Gastroesophageal sphincter (tissue), 4 donors: Measurements from ENCODE around the gene RELCH. TPM values are rescaled to one million over a fixed set of nuclear protein-coding genes. Genes with fewer than 3 reads are reported as not detected.
A peak's percentile ranks its signal among the peaks of the same experiment; 100 is the strongest.

Experiments used
- ATAC-seq: fragments of 150-250 bp; one replicate; pipeline ENCODE4 v1.9.1; 2016; ENCODE audit warnings: mild to moderate bottlenecking, moderate library complexity
- H3K27ac ChIP-seq, 4 donors: fragments of 200-600 bp; sonication (generic) in 3 of 4; 1 replicate in 3 of 4; 2 replicates in 1 of 4; pipeline ENCODE4 v1.5.1; 2016 to 2019
- H3K27me3 ChIP-seq: fragments of 200-600 bp; sonication (generic); one replicate; pipeline ENCODE4 v1.5.1; 2019
- H3K36me3 ChIP-seq, 2 donors: fragments of 200-600 bp; sonication (generic); one replicate each; pipeline ENCODE4 v1.5.1; 2019; ENCODE audit warnings: control low read depth in 1 of 2
- H3K4me1 ChIP-seq, 3 donors: fragments of 200-600 bp; sonication (generic); 1 replicate in 2 of 3; 2 replicates in 1 of 3; pipeline ENCODE4 v1.5.1; 2016 to 2019; ENCODE audit warnings: control low read depth in 2 of 3
- H3K4me3 ChIP-seq, 2 donors: fragments of 200-600 bp; sonication (generic); one replicate each; pipeline ENCODE4 v1.5.1; 2019; ENCODE audit warnings: mild to moderate bottlenecking in 1 of 2, moderate library complexity in 1 of 2
- H3K9me3 ChIP-seq, 3 donors: fragments of 200-600 bp; sonication (generic); one replicate each; pipeline ENCODE4 v1.5.1; 2017 to 2019; ENCODE audit warnings: control low read depth in 2 of 3
- EP300 ChIP-seq: sonication (generic); formaldehyde crosslinking; IDR thresholded peaks from one replicate; pipeline ENCODE4 v1.6.1; 2017; ENCODE audit warnings: antibody characterized with exemption, mild to moderate bottlenecking
- POLR2A ChIP-seq, 2 donors: fragments of 450-650 bp; IDR thresholded peaks; one replicate each; pipeline ENCODE4 v1.6.1; 2017; ENCODE audit warnings: antibody characterized with exemption in 2 of 2, mild to moderate bottlenecking in 2 of 2, moderate library complexity in 1 of 2
- POLR2AphosphoS5 ChIP-seq: sonication (generic); formaldehyde crosslinking; IDR thresholded peaks from one replicate; pipeline ENCODE4 v1.6.1; 2017; ENCODE audit warnings: antibody characterized with exemption
- WGBS, 2 donors: methylation state at CpG; one replicate each; pipeline ENCODE4 v1.1.5; 2018; ENCODE audit warnings: low coverage in 1 of 2; 5-methylcytosine and 5-hydroxymethylcytosine counted together
- total RNA-seq, 4 donors: library from RNA; depleted of rRNA; stranded (reverse); fragments of >200 nt; gene quantifications; one replicate each; pipeline ENCODE4 v1.1.0, GENCODE V29; 2016
- TF ChIP-seq, protein P1 (sequence below), 4 experiments: fragments of 200-600 bp in 2 of 4; fragments of 450-650 bp in 2 of 4; sonication (generic) in 1 of 4; IDR thresholded peaks; one replicate each; pipeline ENCODE4 v1.5.1; 2017 to 2019; ENCODE audit warnings: antibody characterized with exemption in 4 of 4, mild to moderate bottlenecking in 2 of 4, moderate library complexity in 2 of 4

Gene RELCH
- total RNA-seq, 4 donors from 2014 or later = 20.7 to 30.4 (median 27.4) TPM

DNA sequence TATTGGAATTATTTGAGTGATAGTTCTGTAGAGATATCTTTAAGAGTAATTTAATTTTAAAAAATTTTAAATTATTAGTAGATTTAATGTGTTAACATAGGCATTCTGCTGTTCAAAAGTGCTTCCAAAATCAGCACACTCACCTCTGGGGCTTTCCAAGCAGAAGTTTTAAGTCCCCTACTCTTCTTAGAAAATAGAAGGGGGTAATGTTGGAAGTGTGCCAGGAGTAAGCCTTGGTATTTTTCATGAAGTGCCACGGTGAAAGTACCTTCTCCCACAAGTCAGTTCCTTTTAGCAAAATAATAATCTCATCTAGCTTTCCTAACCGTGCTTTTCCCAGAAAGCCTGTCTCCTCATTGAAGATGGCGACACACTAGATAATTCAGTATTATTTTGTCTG, 134.1 kb downstream of the RELCH start:
- peaks cover 41% of the 10 kb centered on the region for H3K27me3 ChIP-seq
- no peak overlapping the region for H3K4me3 ChIP-seq
- TF ChIP-seq POLR2AphosphoS5 = no peak
- no peak for TF ChIP-seq POLR2A (IDR thresholded peaks at IDR 0.05)
- no peak for TF ChIP-seq EP300
- TF ChIP-seq, protein P1, sequence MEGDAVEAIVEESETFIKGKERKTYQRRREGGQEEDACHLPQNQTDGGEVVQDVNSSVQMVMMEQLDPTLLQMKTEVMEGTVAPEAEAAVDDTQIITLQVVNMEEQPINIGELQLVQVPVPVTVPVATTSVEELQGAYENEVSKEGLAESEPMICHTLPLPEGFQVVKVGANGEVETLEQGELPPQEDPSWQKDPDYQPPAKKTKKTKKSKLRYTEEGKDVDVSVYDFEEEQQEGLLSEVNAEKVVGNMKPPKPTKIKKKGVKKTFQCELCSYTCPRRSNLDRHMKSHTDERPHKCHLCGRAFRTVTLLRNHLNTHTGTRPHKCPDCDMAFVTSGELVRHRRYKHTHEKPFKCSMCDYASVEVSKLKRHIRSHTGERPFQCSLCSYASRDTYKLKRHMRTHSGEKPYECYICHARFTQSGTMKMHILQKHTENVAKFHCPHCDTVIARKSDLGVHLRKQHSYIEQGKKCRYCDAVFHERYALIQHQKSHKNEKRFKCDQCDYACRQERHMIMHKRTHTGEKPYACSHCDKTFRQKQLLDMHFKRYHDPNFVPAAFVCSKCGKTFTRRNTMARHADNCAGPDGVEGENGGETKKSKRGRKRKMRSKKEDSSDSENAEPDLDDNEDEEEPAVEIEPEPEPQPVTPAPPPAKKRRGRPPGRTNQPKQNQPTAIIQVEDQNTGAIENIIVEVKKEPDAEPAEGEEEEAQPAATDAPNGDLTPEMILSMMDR (IDR thresholded peaks at IDR 0.05) = no peak
- H3K4me1 ChIP-seq = peaks cover 0 to 17% (median 9%) of the 10 kb centered on the region in 3 donors
- no peaks in the 10 kb centered on the region for H3K9me3 ChIP-seq
- H3K27ac ChIP-seq = no peak overlapping the region
- ATAC-seq = no peak
- 45 to 57% methylated on average over 3 of the region's 3 CpGs for WGBS, 2 donors
- H3K36me3 ChIP-seq = no peaks in the 10 kb centered on the region

DNA sequence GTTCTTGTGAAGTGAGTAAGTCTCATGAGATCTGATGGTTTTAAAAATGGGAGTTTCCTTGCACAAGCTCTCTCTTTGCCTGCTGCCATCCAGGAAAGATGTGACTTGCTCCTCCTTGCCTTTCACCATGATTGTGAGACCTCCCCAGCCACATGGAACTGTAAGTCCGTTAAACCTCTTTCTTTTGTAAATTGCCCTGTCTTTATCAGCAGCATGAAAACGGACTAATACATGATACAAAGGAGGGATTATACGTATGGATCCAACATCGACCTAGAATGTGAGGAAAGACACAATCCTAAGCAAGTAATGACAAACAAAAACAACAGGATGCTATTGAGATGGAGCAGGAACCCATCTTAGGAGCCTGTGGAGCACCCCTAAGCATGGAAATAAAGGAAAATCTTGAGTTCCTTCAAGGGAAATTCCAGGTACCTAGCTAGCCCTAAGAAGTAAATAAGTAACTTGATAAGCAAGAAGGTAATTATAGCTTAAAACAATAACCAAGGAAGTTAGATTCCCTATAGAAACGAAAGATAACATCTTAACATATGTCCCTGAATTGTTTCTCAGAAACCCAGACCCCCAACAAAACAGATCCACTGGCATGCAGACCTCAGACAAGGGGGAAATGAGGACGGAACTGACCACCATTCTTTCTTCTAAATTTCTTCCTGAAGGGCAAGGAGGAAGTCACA, 136.6 kb downstream of the RELCH start:
- H3K4me3 ChIP-seq = no peak overlapping the region
- H3K27me3 ChIP-seq = peaks cover 65% of the 10 kb centered on the region
- ATAC-seq = no peak
- WGBS, 2 donors = 24 to 33% methylated on average over 5 to 6 of the region's 6 CpGs
- TF ChIP-seq POLR2A (IDR thresholded peaks at IDR 0.05) = no peak
- TF ChIP-seq, protein P1 (IDR thresholded peaks at IDR 0.05) = no peak
- no peak for TF ChIP-seq EP300
- no peak for TF ChIP-seq POLR2AphosphoS5
- H3K27ac ChIP-seq = no peak overlapping the region
- H3K4me1 ChIP-seq = peaks cover 0 to 30% (median 13%) of the 10 kb centered on the region in 3 donors
- H3K9me3 ChIP-seq = no peaks in the 10 kb centered on the region
- H3K36me3 ChIP-seq = no peaks in the 10 kb centered on the region

DNA sequence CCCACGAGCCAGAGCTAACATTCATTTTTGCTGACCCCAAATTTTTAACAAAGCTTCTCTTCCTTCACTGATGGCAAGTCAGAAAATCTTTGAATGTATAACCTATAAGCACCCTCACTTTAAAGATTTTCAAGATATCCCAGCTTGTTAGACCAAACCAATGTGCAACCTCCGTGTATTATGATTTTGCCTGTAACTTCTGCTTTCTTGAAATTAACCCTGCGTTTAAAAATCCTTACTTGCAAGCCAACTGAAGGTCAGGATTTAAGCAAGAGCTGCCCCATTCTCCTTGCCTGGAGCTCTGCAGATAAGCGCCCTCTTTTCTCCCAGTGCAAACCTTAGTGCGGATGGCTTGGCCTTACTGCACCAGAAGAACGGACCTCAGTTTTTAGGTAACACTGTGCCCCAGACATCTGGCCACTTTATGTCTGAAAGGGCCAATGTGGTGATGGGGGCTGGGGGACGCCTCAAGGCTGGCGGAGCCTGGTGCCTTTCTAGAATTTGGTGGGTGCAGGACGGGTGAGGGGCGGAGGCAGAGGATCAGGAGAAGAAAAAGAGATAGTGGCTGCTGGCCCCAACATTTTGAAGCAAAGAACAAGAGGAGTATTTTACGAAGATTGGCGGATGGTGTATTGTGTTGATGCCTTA, 137.2 kb downstream of the RELCH start:
- Histone ChIP-seq H3K27me3 (peaks cover 72% of the 10 kb centered on the region), H3K4me3 (peak overlapping the region in 1 of 2 donors; percentile 52)

DNA sequence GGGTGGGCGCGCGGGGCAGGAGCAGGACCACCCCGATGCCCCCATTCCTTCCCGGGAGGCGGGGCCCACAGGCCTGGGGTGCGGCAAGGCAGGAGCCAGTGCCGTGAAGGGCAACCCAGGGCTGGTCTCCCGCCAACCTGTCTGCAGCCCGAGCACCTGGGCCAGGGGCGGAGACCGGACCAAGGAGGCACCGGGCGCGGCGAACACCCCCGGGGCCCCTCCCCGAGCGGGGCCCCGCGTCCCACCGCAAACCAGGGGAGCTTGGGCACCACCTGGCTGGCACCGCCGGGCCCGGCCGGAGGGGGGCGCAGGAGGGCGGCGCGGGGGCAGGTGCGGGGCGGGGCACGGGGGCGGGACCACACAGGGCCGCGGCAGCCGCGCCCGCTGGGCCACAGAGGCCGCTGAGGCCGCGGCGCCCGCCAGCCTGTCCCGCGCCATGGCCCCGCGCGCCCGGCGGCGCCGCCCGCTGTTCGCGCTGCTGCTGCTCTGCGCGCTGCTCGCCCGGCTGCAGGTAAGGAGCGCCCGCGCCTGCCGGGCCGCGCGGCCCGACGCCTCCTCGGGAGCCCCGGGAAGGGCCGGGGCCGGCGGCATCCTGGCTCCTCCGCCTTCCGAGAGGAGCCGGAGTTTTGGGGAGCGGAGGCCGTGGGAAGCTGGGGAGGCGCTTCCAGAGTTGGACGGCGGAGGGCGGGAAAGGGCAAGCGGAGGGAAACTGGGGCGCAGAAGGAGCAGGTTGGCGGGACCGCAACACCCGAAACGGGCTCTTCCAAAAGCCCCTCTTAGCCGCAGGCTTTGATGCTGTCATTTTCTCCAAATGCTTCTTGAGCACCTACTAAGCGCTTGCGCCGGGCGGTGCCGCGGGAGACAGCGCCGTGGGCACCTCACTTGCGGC, 138.1 kb downstream of the RELCH start, which contains the start of gene TNFRSF11A:
TNFRSF11A (plus strand) TSS at position 394 of the 889 bp plus-strand sequence; CDS start at position 437, 43 bp downstream.
- ATAC-seq = no peak
- 0% methylated on average over 5 of the region's 99 CpGs; no CpG with 5 or more reads in 1 of the 2 donors for WGBS, 2 donors
- H3K4me3 ChIP-seq = peak within 1 kb of the TSS; percentile 0 to 52
- peaks cover 0 to 30% (median 13%) of the 10 kb centered on the region in 3 donors for H3K4me1 ChIP-seq
- H3K36me3 ChIP-seq = no peaks in the 10 kb centered on the region
- H3K27ac ChIP-seq = no peak within 1 kb of the TSS
- TF ChIP-seq POLR2AphosphoS5 (no peak), EP300 (no peak), POLR2A (IDR thresholded peaks at IDR 0.05) (no peak)
- TF ChIP-seq, protein P1 (IDR thresholded peaks at IDR 0.05) = peak in 1 of 4 experiments; percentile 31
- H3K9me3 ChIP-seq = no peaks in the 10 kb centered on the region
- H3K27me3 ChIP-seq = peaks cover 76% of the 10 kb centered on the region

More for the DNA sequence above, 137.2 kb downstream of the RELCH start:
- TF ChIP-seq POLR2A (IDR thresholded peaks at IDR 0.05) = no peak
- TF ChIP-seq POLR2AphosphoS5 = no peak
- TF ChIP-seq, protein P1 (IDR thresholded peaks at IDR 0.05) = no peak
- no peak for TF ChIP-seq EP300
- WGBS, 2 donors = 25 to 35% methylated on average over 8 to 10 of the region's 12 CpGs
- no peaks in the 10 kb centered on the region for H3K36me3 ChIP-seq
- no peak overlapping the region for H3K27ac ChIP-seq
- no peaks in the 10 kb centered on the region for H3K9me3 ChIP-seq
- H3K4me1 ChIP-seq = peaks cover 0 to 30% (median 13%) of the 10 kb centered on the region in 3 donors
- no peak for ATAC-seq
